GM12891 (cell line): ENCODE results near the gene ATP5ME.

ENCODE experiments used
- POLR2A ChIP-seq: IDR thresholded peaks from 2 replicates; pipeline ENCODE4 v1.6.1; 2011; ENCODE audit warnings: low read depth, low read length, control low read depth
- POLR2AphosphoS5 ChIP-seq: IDR thresholded peaks from 2 replicates; pipeline ENCODE4 v1.6.1; 2011; ENCODE audit warnings: low read depth, low read length, control low read depth
- SPI1 ChIP-seq: IDR thresholded peaks from 2 replicates; pipeline ENCODE4 v1.6.1; 2011; ENCODE audit warnings: low read depth, low read length, control low read depth
- TAF1 ChIP-seq: IDR thresholded peaks from 2 replicates; pipeline ENCODE4 v1.6.1; 2011; ENCODE audit warnings: low read depth, low read length, control low read depth

DNA sequence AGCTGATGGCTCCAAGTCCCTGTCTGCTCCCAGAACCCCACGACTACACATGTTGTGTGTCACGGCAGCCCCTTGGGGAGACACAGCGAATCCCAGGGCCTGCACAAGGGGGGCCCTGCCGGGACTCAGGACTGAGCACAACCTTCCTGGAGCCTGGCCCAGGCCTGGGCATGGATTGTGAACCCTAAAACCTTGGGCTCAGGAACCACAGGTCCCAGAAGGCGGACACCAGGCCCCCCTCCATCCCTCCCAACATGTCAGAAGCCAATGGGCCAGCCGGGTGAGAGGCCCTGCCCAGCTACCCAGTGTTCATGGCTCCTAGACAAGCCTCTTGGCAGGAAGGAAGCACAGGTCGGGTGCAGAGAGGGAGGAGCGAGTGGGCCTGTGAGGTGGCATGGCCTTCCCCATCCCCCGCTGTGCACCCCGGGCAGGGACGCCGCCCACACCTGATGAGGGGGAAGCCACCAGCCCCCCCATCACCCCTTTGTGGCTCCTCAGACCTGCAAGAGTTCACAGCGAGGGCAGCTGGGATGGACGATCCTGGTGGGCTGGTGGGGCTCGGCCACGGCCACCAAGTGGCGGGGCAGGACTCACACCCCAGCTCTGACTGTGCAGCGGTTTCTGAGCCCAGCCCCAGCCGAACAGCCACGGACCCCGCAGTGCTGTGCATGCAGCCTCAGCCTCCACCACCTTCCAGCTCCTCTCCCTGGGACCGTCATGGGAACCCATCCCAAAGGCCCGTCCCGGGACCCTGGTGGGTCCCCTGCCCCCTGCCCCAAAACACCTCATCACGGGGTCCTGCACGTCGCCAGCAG lies 45.0 kb downstream of the ATP5ME start:
- no peak for TF ChIP-seq POLR2AphosphoS5
- no peak for TF ChIP-seq POLR2A
- no peak for TF ChIP-seq TAF1
- TF ChIP-seq SPI1 = no peak
